Cerebellar cortex (tissue), 1 donor: ENCODE results near the gene MAGOHB.

ENCODE experiments used
- DNase-seq: peaks from one replicate; pipeline ENCODE4 v3.0.0-alpha.2; 2015; ENCODE audit warnings: low spot score

MAGOHB gene

DNA sequence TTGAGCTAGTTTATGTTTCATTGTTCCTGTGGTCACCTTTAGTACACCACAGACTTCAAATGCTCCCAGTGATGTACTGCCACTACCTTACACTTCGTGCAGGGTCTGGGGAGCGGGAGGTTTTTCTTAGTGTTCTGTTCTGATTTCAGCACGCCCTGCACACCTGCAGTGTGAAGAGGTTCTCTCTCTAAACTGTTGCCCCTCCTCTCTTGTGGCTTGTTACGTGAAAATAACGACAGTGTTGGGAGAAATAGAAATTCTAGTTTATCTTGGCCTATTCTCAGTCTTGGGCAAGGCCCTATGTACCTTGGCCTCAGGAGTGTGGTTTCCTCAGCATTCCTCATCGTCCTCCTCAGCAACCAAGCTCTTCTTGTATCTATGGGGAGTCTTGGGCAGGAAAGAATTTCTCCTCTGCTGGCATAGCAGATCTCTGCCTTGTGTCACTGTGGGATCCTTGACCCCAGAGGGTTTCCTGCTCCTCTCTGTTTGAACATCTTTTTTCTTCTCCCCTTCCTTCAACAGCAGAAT is 59.1 kb downstream of the MAGOHB start:
- DNase-seq, result no peak
